DND-41 (cell line): ENCODE measurements around the gene PSME2.

Experiments used
- ATAC-seq: fragments of 200-7000 bp; cut with Tn5 transposase; 3 replicates; pipeline ENCODE4 v1.9.1; 2021; ENCODE audit warnings: low read depth; ENCODE audit not compliant: insufficient read depth
- DNase-seq: peaks from one replicate; pipeline ENCODE4 v3.0.0-alpha.2; 2020
- H2AFZ ChIP-seq: 2 replicates; pipeline ENCODE4 v1.6.0; 2012; ENCODE audit warnings: low read depth, low read length
- H3K27ac ChIP-seq: 2 replicates; pipeline ENCODE4 v1.5.1; 2012; ENCODE audit warnings: low read length, inconsistent platforms
- H3K27me3 ChIP-seq: fragments of 200-600 bp; sonication (generic); 2 replicates; pipeline ENCODE4 v1.6.0; 2012; ENCODE audit warnings: low read length, mild to moderate bottlenecking, inconsistent platforms; ENCODE audit not compliant: insufficient read depth, poor library complexity
- H3K36me3 ChIP-seq: 2 replicates; pipeline ENCODE4 v1.5.1; 2012; ENCODE audit warnings: low read length, inconsistent platforms; ENCODE audit not compliant: insufficient read depth
- H3K4me1 ChIP-seq: 2 replicates; pipeline ENCODE4 v1.5.1; 2012; ENCODE audit warnings: mild to moderate bottlenecking, low read length; ENCODE audit not compliant: insufficient read depth
- H3K4me2 ChIP-seq: 2 replicates; pipeline ENCODE4 v1.6.0; 2012; ENCODE audit warnings: mild to moderate bottlenecking, moderate library complexity, low read length, inconsistent platforms; ENCODE audit not compliant: insufficient read depth
- H3K4me3 ChIP-seq, 2 experiments: fragments of 200-600 bp in 1 of 2; shearing (Covaris generic) in 1 of 2; 2 replicates each; pipeline ENCODE4 v1.5.1; 2012 to 2016; ENCODE audit warnings: inconsistent platforms in 2 of 2, low read length in 2 of 2, mild to moderate bottlenecking in 2 of 2, low read depth in 1 of 2, moderate library complexity in 1 of 2
- H3K79me2 ChIP-seq: 2 replicates; pipeline ENCODE4 v1.6.0; 2012; ENCODE audit warnings: low read length, inconsistent platforms; ENCODE audit not compliant: insufficient read depth
- H3K9ac ChIP-seq: 2 replicates; pipeline ENCODE4 v1.6.0; 2012; ENCODE audit warnings: low read depth, mild to moderate bottlenecking, inconsistent platforms, low read length, moderate library complexity
- H3K9me3 ChIP-seq: 2 replicates; pipeline ENCODE4 v1.5.1; 2012; ENCODE audit warnings: low read length, moderate library complexity, mild to moderate bottlenecking, inconsistent platforms; ENCODE audit not compliant: insufficient read depth, severe bottlenecking
- H4K20me1 ChIP-seq: 2 replicates; pipeline ENCODE4 v1.6.0; 2012; ENCODE audit warnings: low read length; ENCODE audit not compliant: insufficient read depth
- EZH2 ChIP-seq: IDR thresholded peaks from 3 replicates; pipeline ENCODE4 v1.6.1; 2012; ENCODE audit warnings: borderline replicate concordance, low read depth, mild to moderate bottlenecking, moderate library complexity, low read length, inconsistent platforms; ENCODE audit not compliant: severe bottlenecking
- TF ChIP-seq, protein P1 (sequence below): IDR thresholded peaks from 2 replicates; pipeline ENCODE4 v1.5.1; 2012; ENCODE audit warnings: borderline replicate concordance, low read length, moderate library complexity, mild to moderate bottlenecking; ENCODE audit not compliant: poor library complexity, severe bottlenecking; ENCODE audit errors: extremely low read depth

Gene PSME2

GRCh38 chr14:24114532-24115421 lies 31.6 kb downstream of the PSME2 start, which contains the start of the genes DCAF11 and NRL:
Gene DCAF11 (plus strand): TSS chr14:24114777. CDS start chr14:24115595, 818 bp downstream.
Gene NRL (minus strand): TSS chr14:24114949. CDS start chr14:24082848, 32,101 bp downstream.
- no peaks in the 10 kb centered on the region for H3K9me3 ChIP-seq
- peaks cover 23% of the 10 kb centered on the region for H3K4me1 ChIP-seq
- H3K27ac ChIP-seq = peak within 1 kb of the TSS; percentile 100
- H3K4me3 ChIP-seq = peak within 1 kb of the TSS; percentile 28 to 63
- peaks cover 36% of the 10 kb centered on the region for H3K36me3 ChIP-seq
- H3K79me2 ChIP-seq = peaks cover 22% of the 10 kb centered on the region
- no peaks in the 10 kb centered on the region for H4K20me1 ChIP-seq
- peak within 1 kb of the TSS; percentile 98 for H2AFZ ChIP-seq
- TF ChIP-seq EZH2 = no peak
- TF ChIP-seq, protein P1, sequence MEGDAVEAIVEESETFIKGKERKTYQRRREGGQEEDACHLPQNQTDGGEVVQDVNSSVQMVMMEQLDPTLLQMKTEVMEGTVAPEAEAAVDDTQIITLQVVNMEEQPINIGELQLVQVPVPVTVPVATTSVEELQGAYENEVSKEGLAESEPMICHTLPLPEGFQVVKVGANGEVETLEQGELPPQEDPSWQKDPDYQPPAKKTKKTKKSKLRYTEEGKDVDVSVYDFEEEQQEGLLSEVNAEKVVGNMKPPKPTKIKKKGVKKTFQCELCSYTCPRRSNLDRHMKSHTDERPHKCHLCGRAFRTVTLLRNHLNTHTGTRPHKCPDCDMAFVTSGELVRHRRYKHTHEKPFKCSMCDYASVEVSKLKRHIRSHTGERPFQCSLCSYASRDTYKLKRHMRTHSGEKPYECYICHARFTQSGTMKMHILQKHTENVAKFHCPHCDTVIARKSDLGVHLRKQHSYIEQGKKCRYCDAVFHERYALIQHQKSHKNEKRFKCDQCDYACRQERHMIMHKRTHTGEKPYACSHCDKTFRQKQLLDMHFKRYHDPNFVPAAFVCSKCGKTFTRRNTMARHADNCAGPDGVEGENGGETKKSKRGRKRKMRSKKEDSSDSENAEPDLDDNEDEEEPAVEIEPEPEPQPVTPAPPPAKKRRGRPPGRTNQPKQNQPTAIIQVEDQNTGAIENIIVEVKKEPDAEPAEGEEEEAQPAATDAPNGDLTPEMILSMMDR = no peak
- ATAC-seq (peak; percentile 87), DNase-seq (peak; percentile 99)
- H3K27me3 ChIP-seq = no peaks in the 10 kb centered on the region
- H3K4me2 ChIP-seq = peak within 1 kb of the TSS; percentile 93
- peak within 1 kb of the TSS; percentile 76 for H3K9ac ChIP-seq

- peak overlapping the region; percentile 100 for H3K27ac ChIP-seq
- peak overlapping the region; percentile 28 to 63 for H3K4me3 ChIP-seq
- H3K4me2 ChIP-seq = peak overlapping the region; percentile 93
- no peaks in the 10 kb centered on the region for H4K20me1 ChIP-seq
- DNase-seq (peak; percentile 87), ATAC-seq (peak; percentile 57)
- H3K4me1 ChIP-seq = peaks cover 26% of the 10 kb centered on the region
- peak overlapping the region; percentile 98 for H2AFZ ChIP-seq
- TF ChIP-seq EZH2 = no peak
- TF ChIP-seq, protein P1 = no peak
- H3K9ac ChIP-seq = peak overlapping the region; percentile 76
- H3K36me3 ChIP-seq = peaks cover 28% of the 10 kb centered on the region
- peaks cover 22% of the 10 kb centered on the region for H3K79me2 ChIP-seq
- no peaks in the 10 kb centered on the region for H3K27me3 ChIP-seq
- no peaks in the 10 kb centered on the region for H3K9me3 ChIP-seq
Observed at GRCh38 chr14:24113801-24114531, 32.4 kb downstream of the PSME2 start.

- no peak for ATAC-seq
- Histone ChIP-seq H4K20me1 (no peaks in the 10 kb centered on the region), H3K27ac (peak overlapping the region; percentile 100), H3K4me3 (peak overlapping the region; percentile 28 to 63), H3K27me3 (no peaks in the 10 kb centered on the region), H3K9ac (peak overlapping the region; percentile 76), H3K79me2 (peaks cover 22% of the 10 kb centered on the region), H3K36me3 (peaks cover 22% of the 10 kb centered on the region), H2AFZ (peak overlapping the region; percentile 98), H3K4me1 (peaks cover 32% of the 10 kb centered on the region), H3K4me2 (peak overlapping the region; percentile 93), H3K9me3 (no peaks in the 10 kb centered on the region)
- TF ChIP-seq, protein P1 = no peak
- TF ChIP-seq EZH2 = no peak
- DNase-seq = no peak
Observed at GRCh38 chr14:24113379-24113800, 33.0 kb downstream of the PSME2 start.
